Fibroblast of skin of right biceps (primary cell): Measurements from ENCODE around the gene PROX1.
A peak's percentile ranks its signal among the peaks of the same experiment; 100 is the strongest.

Experiments
- DNase-seq: peaks from one replicate; pipeline ENCODE4 v3.0.0-alpha.2; 2013

Gene PROX1

GRCh38 chr1:213982289-213982671, 5.5 kb upstream of the PROX1 start:
- DNase-seq, result no peak

DNA sequence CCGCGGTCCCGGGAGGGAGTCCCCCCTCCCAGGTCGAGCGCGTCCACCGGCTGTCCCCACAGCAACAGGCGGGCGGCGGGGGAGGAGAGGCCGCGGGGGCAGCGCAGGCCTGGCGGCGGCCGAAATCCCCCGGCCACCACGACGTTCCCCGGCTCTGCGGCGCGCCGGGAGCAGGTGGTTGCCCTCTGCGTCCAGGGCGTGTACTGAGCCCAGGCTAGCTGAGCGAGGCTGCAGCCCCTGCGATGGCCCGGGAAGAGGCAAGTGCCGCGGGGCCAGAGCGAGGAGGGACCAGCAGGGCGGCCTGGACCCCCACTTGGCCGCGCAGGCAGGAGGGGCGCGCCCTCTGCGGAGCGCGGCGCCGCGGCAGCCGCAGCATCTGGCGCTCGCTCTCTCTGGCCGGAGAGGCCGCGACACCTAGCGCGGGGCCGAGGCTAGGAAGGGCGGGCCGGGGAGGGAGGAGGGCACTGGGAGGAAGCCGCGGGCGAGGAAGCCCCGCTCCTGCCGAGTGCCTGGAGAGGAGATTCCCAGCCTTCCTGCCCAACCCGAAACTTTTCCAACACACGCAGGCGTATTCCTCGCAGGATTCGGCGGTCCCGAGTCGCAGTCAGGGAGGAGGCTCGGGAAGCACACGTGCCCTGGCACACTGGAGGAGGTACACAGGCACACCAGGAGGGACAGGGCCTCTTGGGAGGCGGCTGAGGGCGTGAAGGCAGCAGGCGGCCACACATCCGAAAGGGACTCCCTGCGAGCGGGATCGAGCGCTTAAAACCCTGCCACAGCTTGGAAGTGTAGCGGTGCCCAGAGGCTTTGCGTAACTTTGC, 4.9 kb upstream of the PROX1 start:
- DNase-seq, result no peak

DNA sequence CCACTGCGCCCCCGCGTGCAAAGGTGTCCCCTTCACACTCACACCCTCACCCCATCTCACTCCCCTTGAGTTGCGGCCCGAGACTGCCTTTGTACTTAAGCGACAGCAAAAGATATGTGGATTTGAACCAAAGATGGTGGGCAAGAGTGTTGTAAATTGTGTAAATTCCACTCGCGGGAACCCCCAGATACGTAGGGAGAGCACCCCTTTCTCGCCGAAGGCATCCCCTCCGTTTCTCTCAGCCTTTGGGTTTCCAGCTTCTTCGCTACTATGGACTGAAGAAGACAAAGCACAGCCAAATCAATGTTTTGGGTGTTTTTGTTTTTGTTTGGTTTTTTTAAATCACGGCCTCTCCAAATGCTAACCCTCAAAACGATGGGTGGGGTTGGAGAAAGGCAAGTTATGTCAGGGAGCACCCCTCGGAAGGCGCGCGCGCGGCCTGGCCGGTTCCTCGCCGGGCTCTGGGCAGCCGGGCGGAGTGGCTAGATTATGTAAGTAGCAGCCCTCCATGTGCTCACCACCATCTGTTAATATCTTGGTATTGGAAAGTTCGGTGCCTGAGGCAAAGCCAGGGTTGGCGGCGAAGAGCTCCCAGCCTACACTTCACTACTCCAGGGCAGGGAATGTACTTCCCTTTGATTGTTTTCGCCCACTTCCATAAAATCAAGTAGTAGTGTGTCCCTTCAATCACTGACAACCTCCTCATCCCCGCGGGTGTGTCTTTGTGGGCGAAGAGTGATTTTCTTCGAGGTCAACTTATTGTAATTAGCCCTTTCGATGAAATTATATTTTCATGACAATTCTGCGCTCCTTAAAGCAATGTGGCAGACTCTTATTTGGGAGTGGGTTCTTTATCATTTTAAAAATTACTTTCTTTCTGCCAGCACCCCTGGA, 4.0 kb upstream of the PROX1 start:
- no peak for DNase-seq

- DNase-seq, result no peak
Measured at GRCh38 chr1:213984387-213985208, 3.2 kb upstream of the PROX1 start.

DNA sequence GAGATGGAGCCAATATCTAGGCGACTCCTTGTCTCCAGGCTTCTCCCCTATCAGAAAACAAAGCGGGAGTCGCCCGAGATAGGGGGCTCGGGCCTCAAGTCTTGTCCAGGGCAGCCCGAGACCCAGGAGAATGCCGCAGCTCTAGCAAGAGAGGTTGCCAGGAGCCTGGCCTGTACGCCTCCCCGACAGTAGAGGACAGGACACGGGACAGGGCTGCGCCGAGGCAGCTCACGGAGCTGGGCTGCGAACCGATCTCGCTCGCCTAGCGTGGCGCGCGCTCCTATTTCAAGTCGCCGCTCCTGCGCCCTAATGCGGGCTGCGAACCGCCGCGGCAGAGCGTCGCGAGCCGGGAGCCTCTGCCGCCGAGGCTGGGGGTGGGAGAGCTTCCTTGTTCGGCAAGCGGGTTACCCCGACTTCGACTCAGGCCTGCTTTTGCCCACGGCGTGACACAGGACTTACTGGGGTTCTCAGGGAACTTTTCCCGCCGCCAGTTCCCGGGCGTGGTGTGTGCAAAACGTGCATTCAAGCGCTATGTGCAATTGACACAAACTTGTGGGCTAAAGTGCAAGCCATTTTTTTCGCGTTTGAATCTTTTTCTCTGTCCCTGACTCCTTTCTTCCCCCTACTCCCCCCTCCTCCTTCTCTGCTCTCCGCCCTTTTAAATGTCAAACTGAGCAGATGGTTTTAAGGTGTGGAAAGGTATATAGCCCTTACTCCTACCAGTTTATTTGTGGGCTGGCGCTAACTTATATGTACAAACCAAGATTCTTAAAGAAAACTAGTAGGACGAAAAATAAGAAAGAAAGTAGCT, 2.4 kb upstream of the PROX1 start:
- DNase-seq, result peak; percentile 1

DNA sequence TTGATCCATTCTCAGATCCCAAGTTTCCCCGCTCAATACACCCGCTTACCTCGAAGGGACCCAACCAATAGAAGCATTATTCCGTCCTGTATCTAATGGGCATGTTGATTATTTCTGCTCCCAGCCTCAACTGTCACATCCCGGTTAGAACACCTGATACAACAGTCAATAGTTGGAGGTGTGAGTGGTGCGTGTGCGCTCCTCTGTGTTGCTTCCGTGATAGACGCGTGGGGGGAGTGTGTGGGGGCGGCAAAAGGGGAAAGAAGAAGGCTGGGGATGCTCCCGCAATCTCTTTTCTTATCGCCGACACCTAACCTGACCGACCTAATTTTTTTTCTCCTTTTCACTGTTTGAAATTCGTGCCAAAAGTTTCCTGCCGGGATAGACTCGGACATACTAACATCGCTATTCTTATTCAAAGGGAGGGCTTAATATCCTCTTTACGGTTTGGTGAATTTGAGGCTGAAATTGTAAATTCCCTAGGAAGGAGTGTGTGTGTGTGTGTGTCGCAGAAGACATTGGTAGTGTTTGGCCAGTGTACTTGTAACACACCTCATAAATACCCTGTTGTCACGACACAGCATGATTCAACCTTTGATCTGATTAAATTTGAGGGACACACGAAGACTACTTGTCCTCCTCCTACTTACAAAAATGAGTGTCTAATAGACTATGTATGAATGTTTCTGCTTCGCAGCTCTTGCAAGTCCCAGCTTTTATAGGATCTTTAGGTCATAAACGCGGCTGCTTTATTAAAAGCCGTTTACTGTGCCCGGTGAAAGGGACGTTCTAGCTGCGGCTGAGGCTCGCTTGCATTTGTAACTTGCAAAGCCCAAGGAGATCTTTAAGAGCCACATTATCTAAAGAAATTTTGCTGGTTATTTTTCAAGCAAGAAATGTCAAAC, 1.5 kb upstream of the PROX1 start:
- DNase-seq, result no peak

DNA sequence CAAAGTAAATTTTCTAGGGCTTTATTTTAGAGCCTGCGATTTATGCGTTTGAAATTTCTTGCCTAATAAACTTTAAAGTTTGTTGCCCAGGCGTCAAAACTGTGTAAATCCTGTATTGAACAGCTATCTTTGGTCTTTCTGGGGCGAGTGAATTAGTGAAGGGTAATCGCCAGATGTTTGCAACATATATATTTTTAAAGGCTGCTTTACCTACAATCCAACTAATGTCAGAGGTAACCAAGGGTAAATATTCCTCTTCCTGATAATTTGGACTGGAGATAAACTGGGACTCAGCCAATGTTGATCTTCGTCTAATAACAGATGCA, 885 bp upstream of the PROX1 start:
- DNase-seq, result no peak

DNA sequence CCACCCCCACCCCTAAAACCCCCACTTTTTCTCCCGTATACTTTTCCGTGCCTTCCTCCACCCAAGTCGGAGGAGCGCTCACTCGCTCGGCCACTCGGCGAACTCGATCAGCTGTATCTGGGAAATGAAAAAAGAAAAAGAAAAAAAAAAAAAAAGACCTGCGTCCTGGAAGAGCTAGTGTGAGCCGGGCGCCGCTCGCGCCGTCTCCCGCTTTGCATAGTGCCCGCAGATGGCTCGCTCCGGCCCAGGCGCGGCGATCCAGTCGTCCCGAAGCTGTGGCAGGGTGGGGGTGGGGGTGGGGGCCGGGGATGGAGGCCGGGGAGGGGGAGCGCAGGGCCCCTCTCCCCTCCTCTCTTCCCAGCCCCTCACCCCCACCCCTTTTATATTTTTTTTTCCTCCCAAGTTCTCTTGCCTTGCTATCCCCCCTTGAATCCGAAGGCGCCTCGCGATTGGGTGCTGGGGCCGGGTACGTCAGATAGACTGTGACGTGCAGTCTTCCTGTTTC, 299 bp upstream of the PROX1 start:
- no peak for DNase-seq

DNA sequence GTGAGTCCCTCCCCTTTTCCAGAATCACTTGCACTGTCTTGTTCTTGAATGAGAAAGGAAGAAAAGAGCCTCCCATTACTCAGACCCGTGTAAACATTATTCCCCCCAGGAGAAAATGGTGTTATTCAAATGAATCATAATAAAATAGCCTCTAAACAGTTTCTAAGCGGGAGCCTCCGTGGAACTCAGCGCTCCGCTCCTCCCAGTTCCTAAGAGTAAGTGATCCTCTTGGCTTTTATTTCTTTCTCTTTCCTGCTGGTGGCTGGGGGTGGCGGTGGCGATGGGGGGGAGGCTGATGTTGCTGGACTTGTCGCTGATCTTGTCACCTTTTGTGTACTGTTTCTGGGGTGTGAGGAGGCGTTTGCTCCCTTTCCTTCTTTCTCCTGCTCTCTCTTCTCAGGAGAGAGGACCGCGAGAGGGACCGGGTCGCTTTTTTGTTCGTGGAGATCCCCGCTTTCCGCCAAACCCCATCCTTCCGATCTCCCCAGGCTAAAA, 781 bp downstream of the PROX1 start:
- DNase-seq, result no peak

DNA sequence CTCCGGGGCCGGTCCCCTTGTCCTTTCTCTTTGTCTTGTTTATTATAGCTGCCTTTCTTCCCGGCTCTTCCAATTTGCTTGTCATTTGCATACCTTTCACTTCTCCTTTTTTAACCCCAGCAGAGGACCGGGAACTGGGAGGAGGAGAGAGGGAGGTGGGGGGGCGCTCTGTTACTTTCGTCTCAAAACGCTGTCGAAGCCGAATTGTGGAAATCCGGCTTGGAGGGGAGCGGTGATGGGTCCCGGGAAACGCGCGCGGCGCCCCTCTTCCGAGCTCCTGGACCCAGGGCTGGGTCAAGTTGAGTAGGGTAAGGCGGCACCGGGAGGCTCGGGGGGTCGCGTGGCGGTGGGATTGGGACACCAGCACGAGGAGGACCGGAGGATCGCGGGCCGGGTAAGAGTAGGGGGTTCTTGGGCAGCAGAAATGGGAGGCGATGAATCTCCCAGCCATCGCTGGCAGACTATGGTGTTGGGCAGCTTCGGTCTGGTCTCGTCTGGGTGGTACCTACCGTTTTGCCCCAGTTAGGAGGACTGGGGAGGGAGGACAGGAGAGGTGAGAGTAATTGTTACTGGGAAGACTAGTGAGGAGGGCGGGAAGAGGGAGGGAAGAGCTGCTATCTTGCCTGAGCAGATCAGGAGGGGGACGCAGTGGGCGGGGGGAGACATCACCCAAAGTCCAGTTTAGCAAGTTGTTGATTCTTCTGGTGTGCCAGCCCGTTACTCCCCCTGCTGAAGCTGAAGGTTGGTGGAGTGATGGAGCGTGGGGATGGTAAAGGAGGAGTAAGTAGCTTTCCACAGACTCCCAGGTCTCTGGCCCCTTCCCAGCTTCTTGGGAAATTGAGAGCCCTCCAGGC, 1.5 kb downstream of the PROX1 start:
- DNase-seq, result no peak

- DNase-seq, result no peak
Measured at GRCh38 chr1:213993929-213994328, 6.2 kb downstream of the PROX1 start.

GRCh38 chr1:213994888-213995287, 7.1 kb downstream of the PROX1 start:
- DNase-seq, result no peak

DNA sequence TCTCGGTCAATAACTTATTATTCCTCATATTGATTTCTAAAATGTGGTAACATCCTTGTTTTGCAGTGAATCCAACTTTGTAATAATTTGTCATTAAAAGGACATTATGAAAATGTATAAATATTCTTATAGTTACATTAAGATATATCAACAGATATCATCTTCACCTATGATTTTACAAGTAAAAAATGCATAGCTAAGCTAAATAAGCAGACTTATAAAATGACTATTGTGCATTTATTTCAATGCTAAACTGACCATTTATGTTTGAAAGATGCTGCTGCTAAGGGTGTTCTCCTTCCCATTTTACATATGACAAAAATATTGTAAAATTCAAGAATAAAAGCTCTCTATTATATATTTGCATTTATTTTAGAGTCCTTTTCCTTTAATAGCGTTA, 7.8 kb downstream of the PROX1 start:
- DNase-seq, result no peak

DNA sequence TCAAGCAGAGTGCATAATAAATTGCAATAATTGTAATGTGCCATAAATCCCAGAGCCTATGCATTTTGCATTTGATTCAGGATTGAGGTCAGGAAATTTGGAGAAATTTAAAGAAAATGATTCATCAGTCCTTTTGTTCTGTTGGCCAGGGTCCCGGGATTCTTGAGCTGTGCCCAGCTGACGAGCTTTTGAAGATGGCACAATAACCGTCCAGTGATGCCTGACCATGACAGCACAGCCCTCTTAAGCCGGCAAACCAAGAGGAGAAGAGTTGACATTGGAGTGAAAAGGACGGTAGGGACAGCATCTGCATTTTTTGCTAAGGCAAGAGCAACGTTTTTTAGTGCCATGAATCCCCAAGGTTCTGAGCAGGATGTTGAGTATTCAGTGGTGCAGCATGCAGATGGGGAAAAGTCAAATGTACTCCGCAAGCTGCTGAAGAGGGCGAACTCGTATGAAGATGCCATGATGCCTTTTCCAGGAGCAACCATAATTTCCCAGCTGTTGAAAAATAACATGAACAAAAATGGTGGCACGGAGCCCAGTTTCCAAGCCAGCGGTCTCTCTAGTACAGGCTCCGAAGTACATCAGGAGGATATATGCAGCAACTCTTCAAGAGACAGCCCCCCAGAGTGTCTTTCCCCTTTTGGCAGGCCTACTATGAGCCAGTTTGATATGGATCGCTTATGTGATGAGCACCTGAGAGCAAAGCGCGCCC, 8.7 kb downstream of the PROX1 start:
- DNase-seq, result no peak

- DNase-seq, result no peak
Measured at GRCh38 chr1:213997038-213997771, 9.4 kb downstream of the PROX1 start.

- DNase-seq, result no peak
Measured at GRCh38 chr1:213997772-213998107, 10.0 kb downstream of the PROX1 start.

DNA sequence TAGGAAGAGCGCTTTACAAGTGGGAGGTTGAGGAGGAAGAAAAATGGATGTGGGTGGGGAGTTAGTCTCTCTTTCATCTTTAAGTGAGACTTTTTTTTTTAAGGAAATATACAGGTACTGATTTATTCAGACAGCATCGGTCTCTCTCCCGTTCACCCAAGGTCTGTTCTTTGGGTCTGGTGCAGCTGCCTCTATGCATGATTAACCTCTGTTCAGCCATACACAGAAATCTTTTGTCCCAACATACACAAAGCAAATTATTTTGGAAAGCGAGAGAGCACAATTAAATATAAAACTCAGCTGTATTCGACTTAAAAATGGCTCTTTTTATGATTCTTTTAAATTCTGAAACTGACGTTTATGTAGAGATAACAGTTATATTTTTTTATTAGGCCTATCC, 11.0 kb downstream of the PROX1 start:
- DNase-seq, result no peak

DNA sequence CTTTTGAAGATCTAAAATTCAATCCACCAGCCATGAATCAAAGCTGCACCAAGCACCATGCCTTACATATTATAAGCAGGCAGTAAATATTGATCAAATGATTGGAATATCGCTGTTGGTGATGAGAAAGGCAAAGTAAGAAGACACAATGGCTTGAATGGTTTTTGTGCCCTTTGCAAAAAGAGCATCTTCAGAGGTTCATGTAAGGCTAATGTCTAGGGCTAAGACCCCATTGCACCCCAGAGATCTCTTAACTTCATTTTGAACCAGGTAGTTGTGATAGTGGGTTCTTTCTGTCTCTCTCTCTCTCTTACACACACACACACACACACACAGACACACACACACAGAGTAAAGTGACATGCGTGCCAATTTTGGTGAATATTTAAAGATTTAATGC, 12.0 kb downstream of the PROX1 start:
- no peak for DNase-seq

- DNase-seq, result no peak
Measured at GRCh38 chr1:214002060-214002459, 14.3 kb downstream of the PROX1 start.
